Mammary epithelial cell (primary cell): Measurements from ENCODE around the gene OR8B3.
"Not testable (repeated sequence)": the region's sequence is repeated elsewhere in the genome, so short reads cannot be mapped to it uniquely, and the experiment has no call there.

Source experiments
- EZH2 ChIP-seq: IDR thresholded peaks from 2 replicates; pipeline ENCODE4 v1.6.1; 2012; ENCODE audit warnings: low read length, inconsistent platforms, borderline replicate concordance
- TF ChIP-seq, protein P1 (sequence below), 2 donors: IDR thresholded peaks in 1 of 2; conservative IDR thresholded peaks in 1 of 2; 2 replicates each; pipeline ENCODE4 v1.5.1; 2011 to 2012; ENCODE audit warnings: inconsistent platforms in 2 of 2, low read length in 2 of 2, mild to moderate bottlenecking in 2 of 2, control low read depth in 1 of 2, low read depth in 1 of 2; ENCODE audit not compliant: insufficient read depth in 1 of 2; ENCODE audit errors: extremely low read depth in 1 of 2

- TF ChIP-seq, protein P1, sequence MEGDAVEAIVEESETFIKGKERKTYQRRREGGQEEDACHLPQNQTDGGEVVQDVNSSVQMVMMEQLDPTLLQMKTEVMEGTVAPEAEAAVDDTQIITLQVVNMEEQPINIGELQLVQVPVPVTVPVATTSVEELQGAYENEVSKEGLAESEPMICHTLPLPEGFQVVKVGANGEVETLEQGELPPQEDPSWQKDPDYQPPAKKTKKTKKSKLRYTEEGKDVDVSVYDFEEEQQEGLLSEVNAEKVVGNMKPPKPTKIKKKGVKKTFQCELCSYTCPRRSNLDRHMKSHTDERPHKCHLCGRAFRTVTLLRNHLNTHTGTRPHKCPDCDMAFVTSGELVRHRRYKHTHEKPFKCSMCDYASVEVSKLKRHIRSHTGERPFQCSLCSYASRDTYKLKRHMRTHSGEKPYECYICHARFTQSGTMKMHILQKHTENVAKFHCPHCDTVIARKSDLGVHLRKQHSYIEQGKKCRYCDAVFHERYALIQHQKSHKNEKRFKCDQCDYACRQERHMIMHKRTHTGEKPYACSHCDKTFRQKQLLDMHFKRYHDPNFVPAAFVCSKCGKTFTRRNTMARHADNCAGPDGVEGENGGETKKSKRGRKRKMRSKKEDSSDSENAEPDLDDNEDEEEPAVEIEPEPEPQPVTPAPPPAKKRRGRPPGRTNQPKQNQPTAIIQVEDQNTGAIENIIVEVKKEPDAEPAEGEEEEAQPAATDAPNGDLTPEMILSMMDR (conservative IDR thresholded peaks at IDR 0.05 in 1 of 2, IDR thresholded peaks at IDR 0.05 in 1 of 2; ENCODE audit: extremely low read depth in 1 of 2, insufficient read depth in 1 of 2, low read depth in 1 of 2, low read length in 2 of 2): not testable (repeated sequence)
- TF ChIP-seq EZH2: not testable (repeated sequence)
Observed at GRCh38 chr11:124382857-124383256, 16.0 kb downstream of the OR8B3 start.
